HepG2 (cell line): Measurements from ENCODE around the gene NUDCD3. TPM values are rescaled to one million over a fixed set of nuclear protein-coding genes. Genes with fewer than 3 reads are reported as not detected.
A peak's percentile ranks its signal among the peaks of the same experiment; 100 is the strongest.

Source experiments
- ATAC-seq: fragments of 200-7000 bp; cut with Tn5 transposase; 3 replicates; pipeline ENCODE4 v1.9.1; 2020; ENCODE audit warnings: mild to moderate bottlenecking, moderate library complexity
- BruUV-seq: library from RNA; stranded (reverse); fragments of 400-500 nt; replicated peaks from 2 replicates; lab custom pipeline; 2021; lab: Mats Ljungman, UMichigan
- CTCF ChIA-PET: fragments of 300-600 bp; formaldehyde crosslinking; extraction: SDS; loops from one replicate; lab custom pipeline; 2021; ENCODE audit warnings: low total read pairs, inconsistent platforms, low intra/inter-chr PET ratio; lab: Yijun Ruan, JAX
- POLR2A ChIA-PET: fragments of 350-600 bp; sonication (Branson Sonifier 250); formaldehyde crosslinking; loops from one replicate; lab custom pipeline; 2020; ENCODE audit warnings: antibody characterized with exemption, inconsistent platforms; lab: Yijun Ruan, JAX
- DNase-seq: peaks from one replicate; pipeline ENCODE4 v3.0.0-alpha.2; 2015; ENCODE audit warnings: low spot score
- FAIRE-seq: peaks from 3 replicates; lab custom pipeline; 2011; peaks lifted over from hg19 to GRCh38; lab: Jason Lieb, UNC
- H2AFZ ChIP-seq: one replicate; pipeline ENCODE4 v1.6.1; 2011; ENCODE audit warnings: low read length, inconsistent platforms
- H3K27ac ChIP-seq: fragments of 300-600 bp; 3 replicates; pipeline ENCODE4 v1.8.0; 2011; ENCODE audit warnings: mixed run types, mild to moderate bottlenecking, mixed read lengths, low read length, inconsistent platforms; ENCODE audit not compliant: insufficient read depth; ENCODE audit errors: extremely low read length
- H3K27me3 ChIP-seq, 2 experiments: fragments of 200-600 bp in 1 of 2; 2 replicates in 1 of 2; 3 replicates in 1 of 2; pipeline versions ENCODE4 v1.6.0 to v1.8.0; 2011; ENCODE audit warnings: low read length in 2 of 2, mild to moderate bottlenecking in 2 of 2, moderate library complexity in 2 of 2, inconsistent platforms in 1 of 2; ENCODE audit not compliant: insufficient read depth in 2 of 2, control insufficient read depth in 1 of 2
- H3K36me3 ChIP-seq, 2 experiments: fragments of 200-600 bp in 1 of 2; replicated peaks in 1 of 2; 2 replicates in 1 of 2; 3 replicates in 1 of 2; pipeline versions ENCODE4 v1.5.1 to v1.8.0; 2011; ENCODE audit warnings: low read length in 2 of 2, inconsistent platforms in 1 of 2; ENCODE audit not compliant: insufficient read depth in 2 of 2, control insufficient read depth in 1 of 2
- H3K4me1 ChIP-seq: 2 replicates; pipeline ENCODE4 v1.5.1; 2012; ENCODE audit warnings: low read length, inconsistent platforms; ENCODE audit not compliant: insufficient read depth
- H3K4me2 ChIP-seq: 2 replicates; pipeline ENCODE4 v1.6.0; 2011; ENCODE audit warnings: low read depth, low read length, inconsistent platforms
- H3K4me3 ChIP-seq, 3 experiments: fragments of 200-600 bp in 1 of 3; sonication (generic), shearing (Covaris generic) in 1 of 3; replicated peaks in 1 of 3; 2 replicates each; pipeline ENCODE4 v1.5.1; 2011 to 2016; ENCODE audit warnings: low read length in 3 of 3, inconsistent platforms in 2 of 3, low read depth in 2 of 3, mild to moderate bottlenecking in 2 of 3, control low read depth in 1 of 3, mixed read lengths in 1 of 3; ENCODE audit not compliant: insufficient read depth in 1 of 3
- H3K79me2 ChIP-seq: one replicate; pipeline ENCODE4 v1.6.1; 2011; ENCODE audit warnings: low read length, inconsistent platforms; ENCODE audit not compliant: insufficient read depth
- H3K9ac ChIP-seq: 2 replicates; pipeline ENCODE4 v1.6.0; 2011; ENCODE audit warnings: mild to moderate bottlenecking, low read depth, low read length, inconsistent platforms; ENCODE audit not compliant: insufficient read depth
- H3K9me3 ChIP-seq: 2 replicates; pipeline ENCODE4 v1.5.1; 2012; ENCODE audit warnings: mild to moderate bottlenecking, low read length
- H4K20me1 ChIP-seq: 2 replicates; pipeline ENCODE4 v1.6.0; 2011; ENCODE audit warnings: inconsistent platforms, mild to moderate bottlenecking, low read length, moderate library complexity; ENCODE audit not compliant: insufficient read depth
- FOXM1 ChIP-seq: sonication (generic); formaldehyde crosslinking; IDR thresholded peaks from 2 replicates; pipeline ENCODE4 v1.5.0; 2020; ENCODE audit warnings: missing genetic modification reagents
- HOXA5 ChIP-seq: sonication (generic); formaldehyde crosslinking; IDR thresholded peaks from 2 replicates; pipeline ENCODE4 v1.4.0; 2020; ENCODE audit warnings: missing genetic modification reagents
- RBM22 ChIP-seq: fragments of 200-400 bp; formaldehyde crosslinking; optimal IDR thresholded peaks from 2 replicates; pipeline ENCODE3; 2017; ENCODE audit warnings: mild to moderate bottlenecking, low read length, moderate library complexity
- SAFB2 ChIP-seq: sonication (generic); formaldehyde crosslinking; IDR thresholded peaks from 2 replicates; pipeline ENCODE4 v1.5.1; 2020; ENCODE audit warnings: missing genetic modification reagents, low read depth, mild to moderate bottlenecking, borderline replicate concordance
- TAF1 ChIP-seq: sonication (generic); formaldehyde crosslinking; IDR thresholded peaks from 2 replicates; pipeline ENCODE4 v1.4.0; 2020; ENCODE audit warnings: missing genetic modification reagents
- TBX3 ChIP-seq: fragments of 450-650 bp; IDR thresholded peaks from 2 replicates; pipeline ENCODE4 v1.6.1; 2017; ENCODE audit warnings: antibody characterized with exemption, mild to moderate bottlenecking, inconsistent platforms, borderline replicate concordance
- ZNF234 ChIP-seq: sonication (generic); formaldehyde crosslinking; conservative IDR thresholded peaks from 2 replicates; pipeline ENCODE4 v1.5.1; 2020; ENCODE audit warnings: mild to moderate bottlenecking, missing genetic modification reagents
- ZNF264 ChIP-seq: sonication (generic); formaldehyde crosslinking; IDR thresholded peaks from 2 replicates; pipeline ENCODE4 v1.4.0; 2020; ENCODE audit warnings: missing genetic modification reagents
- ZNF331 ChIP-seq: sonication (generic); formaldehyde crosslinking; IDR thresholded peaks from 2 replicates; pipeline ENCODE4 v1.4.0; 2020; ENCODE audit warnings: missing genetic modification reagents
- WGBS: methylation state at CpG from one replicate; pipeline ENCODE4 v1.1.6; 2017; ENCODE audit warnings: low lambda C conversion rate; 5-methylcytosine and 5-hydroxymethylcytosine counted together
- in situ Hi-C: cut with HindIII; loops from 2 replicates; pipeline ENCODE4 v1.10.0; 2017; ENCODE audit warnings: low pct_unique_long_range_greater_than_20kb; ENCODE audit not compliant: extremely low pct_ligation_motif_present
- intact Hi-C: fragments of 100-400 bp; cut with micrococcal nuclease; formaldehyde crosslinking; loops from one replicate; pipeline ENCODE4 v1.10.0; 2022; ENCODE audit not compliant: unreplicated experiment
- polyA plus RNA-seq, 8 experiments: library from polyadenylated mRNA; depleted of rRNA in 3 of 8; stranded (reverse) in 7 of 8; unstranded in 1 of 8; fragments of >200 nt; fragmentation: Illumina TruSeq in 4 of 8; extraction: Trizol in 4 of 8; gene quantifications; 2 replicates each; pipeline versions ENCODE4 v1.2.1 to v1.2.3, GENCODE V29; 2011 to 2016; ENCODE audit warnings: low read depth in 4 of 8, missing spikeins in 1 of 8, mixed read lengths in 1 of 8; ENCODE audit not compliant: insufficient read depth in 1 of 8
- total RNA-seq, 5 experiments: library from RNA; depleted of rRNA; stranded (reverse); fragments of >200 nt; fragmentation: Illumina TruSeq; extraction: Trizol; gene quantifications; 2 replicates each; pipeline ENCODE4 v1.2.3, GENCODE V29; 2016; ENCODE audit warnings: low read depth in 1 of 5
- TF ChIP-seq, protein P1 (sequence below): sonication (generic); formaldehyde crosslinking; IDR thresholded peaks from 2 replicates; pipeline ENCODE4 v1.4.0; 2020; ENCODE audit warnings: missing genetic modification reagents, borderline replicate concordance
- TF ChIP-seq, protein P2 (sequence below): sonication (generic); formaldehyde crosslinking; IDR thresholded peaks from 2 replicates; pipeline ENCODE4 v1.4.0; 2020; ENCODE audit warnings: missing genetic modification reagents; ENCODE audit errors: not compliant biosample characterization
- TF ChIP-seq, protein P3 (sequence below): sonication (generic); formaldehyde crosslinking; IDR thresholded peaks from 2 replicates; pipeline ENCODE4 v1.8.1; 2022; ENCODE audit warnings: low read depth, mild to moderate bottlenecking, missing genetic modification reagents
- TF ChIP-seq, protein P4 (sequence below): IDR thresholded peaks from 2 replicates; pipeline ENCODE4 v1.6.1; 2012; ENCODE audit warnings: low read length, improper control_type of control experiment
- TF ChIP-seq, protein P5 (sequence below): sonication (generic); formaldehyde crosslinking; IDR thresholded peaks from 2 replicates; pipeline ENCODE4 v1.4.0; 2020; ENCODE audit warnings: missing genetic modification reagents, low read depth, mild to moderate bottlenecking, borderline replicate concordance

The NUDCD3 gene
- total and polyA plus RNA-seq, 2 of the 13 experiments (the other 11 are each of a cell fraction or from before 2014, with no cell fraction given) = 20.8 to 49.9 TPM

DNA sequence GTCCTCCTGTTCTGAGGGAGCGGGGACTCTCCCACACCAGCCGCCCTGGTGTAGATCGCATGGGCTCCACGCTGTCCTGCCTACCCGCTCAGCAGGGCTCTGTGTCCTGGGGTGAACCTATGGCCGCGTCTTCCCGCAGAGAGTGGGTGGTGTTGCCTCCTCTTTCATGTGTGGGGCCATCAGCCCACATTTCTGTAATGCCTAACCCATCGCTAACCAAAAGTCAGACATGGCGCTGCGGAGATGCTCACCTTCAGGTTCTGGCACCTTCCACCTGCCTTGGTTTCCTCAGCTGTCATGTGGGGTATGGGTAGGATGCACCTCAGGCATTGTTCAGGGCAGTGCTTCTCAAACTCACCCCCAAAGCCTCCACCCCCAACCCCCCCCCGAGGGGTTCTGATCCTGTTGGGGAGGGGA, 114.5 kb downstream of the NUDCD3 start:
- intact Hi-C loops = loop anchor here (1.0 to 5.0 kb wide), 2 partner anchors 101 to 189 kb away; no protein-coding TSS in a partner anchor
- TF ChIP-seq TBX3 (no peak), TAF1 (no peak), ZNF264 (CRISPR knock-in tag) (no peak), HOXA5 (CRISPR knock-in tag) (no peak), ZNF331 (no peak), FOXM1 (CRISPR knock-in tag) (no peak), SAFB2 (CRISPR knock-in tag) (no peak), RBM22 (no peak), ZNF234 (CRISPR knock-in tag) (no peak)
- TF ChIP-seq, protein P1, sequence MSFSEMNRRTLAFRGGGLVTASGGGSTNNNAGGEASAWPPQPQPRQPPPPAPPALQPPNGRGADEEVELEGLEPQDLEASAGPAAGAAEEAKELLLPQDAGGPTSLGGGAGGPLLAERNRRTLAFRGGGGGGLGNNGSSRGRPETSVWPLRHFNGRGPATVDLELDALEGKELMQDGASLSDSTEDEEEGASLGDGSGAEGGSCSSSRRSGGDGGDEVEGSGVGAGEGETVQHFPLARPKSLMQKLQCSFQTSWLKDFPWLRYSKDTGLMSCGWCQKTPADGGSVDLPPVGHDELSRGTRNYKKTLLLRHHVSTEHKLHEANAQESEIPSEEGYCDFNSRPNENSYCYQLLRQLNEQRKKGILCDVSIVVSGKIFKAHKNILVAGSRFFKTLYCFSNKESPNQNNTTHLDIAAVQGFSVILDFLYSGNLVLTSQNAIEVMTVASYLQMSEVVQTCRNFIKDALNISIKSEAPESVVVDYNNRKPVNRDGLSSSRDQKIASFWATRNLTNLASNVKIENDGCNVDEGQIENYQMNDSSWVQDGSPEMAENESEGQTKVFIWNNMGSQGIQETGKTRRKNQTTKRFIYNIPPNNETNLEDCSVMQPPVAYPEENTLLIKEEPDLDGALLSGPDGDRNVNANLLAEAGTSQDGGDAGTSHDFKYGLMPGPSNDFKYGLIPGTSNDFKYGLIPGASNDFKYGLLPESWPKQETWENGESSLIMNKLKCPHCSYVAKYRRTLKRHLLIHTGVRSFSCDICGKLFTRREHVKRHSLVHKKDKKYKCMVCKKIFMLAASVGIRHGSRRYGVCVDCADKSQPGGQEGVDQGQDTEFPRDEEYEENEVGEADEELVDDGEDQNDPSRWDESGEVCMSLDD (CRISPR knock-in tag) = no peak
- TF ChIP-seq, protein P2, sequence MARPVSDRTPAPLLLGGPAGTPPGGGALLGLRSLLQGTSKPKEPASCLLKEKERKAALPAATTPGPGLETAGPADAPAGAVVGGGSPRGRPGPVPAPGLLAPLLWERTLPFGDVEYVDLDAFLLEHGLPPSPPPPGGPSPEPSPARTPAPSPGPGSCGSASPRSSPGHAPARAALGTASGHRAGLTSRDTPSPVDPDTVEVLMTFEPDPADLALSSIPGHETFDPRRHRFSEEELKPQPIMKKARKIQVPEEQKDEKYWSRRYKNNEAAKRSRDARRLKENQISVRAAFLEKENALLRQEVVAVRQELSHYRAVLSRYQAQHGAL (CRISPR knock-in tag) = no peak
- TF ChIP-seq, protein P3, sequence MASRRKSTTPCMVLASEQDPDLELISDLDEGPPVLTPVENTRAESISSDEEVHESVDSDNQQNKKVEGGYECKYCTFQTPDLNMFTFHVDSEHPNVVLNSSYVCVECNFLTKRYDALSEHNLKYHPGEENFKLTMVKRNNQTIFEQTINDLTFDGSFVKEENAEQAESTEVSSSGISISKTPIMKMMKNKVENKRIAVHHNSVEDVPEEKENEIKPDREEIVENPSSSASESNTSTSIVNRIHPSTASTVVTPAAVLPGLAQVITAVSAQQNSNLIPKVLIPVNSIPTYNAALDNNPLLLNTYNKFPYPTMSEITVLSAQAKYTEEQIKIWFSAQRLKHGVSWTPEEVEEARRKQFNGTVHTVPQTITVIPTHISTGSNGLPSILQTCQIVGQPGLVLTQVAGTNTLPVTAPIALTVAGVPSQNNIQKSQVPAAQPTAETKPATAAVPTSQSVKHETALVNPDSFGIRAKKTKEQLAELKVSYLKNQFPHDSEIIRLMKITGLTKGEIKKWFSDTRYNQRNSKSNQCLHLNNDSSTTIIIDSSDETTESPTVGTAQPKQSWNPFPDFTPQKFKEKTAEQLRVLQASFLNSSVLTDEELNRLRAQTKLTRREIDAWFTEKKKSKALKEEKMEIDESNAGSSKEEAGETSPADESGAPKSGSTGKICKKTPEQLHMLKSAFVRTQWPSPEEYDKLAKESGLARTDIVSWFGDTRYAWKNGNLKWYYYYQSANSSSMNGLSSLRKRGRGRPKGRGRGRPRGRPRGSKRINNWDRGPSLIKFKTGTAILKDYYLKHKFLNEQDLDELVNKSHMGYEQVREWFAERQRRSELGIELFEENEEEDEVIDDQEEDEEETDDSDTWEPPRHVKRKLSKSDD = no peak
- TF ChIP-seq, protein P4, sequence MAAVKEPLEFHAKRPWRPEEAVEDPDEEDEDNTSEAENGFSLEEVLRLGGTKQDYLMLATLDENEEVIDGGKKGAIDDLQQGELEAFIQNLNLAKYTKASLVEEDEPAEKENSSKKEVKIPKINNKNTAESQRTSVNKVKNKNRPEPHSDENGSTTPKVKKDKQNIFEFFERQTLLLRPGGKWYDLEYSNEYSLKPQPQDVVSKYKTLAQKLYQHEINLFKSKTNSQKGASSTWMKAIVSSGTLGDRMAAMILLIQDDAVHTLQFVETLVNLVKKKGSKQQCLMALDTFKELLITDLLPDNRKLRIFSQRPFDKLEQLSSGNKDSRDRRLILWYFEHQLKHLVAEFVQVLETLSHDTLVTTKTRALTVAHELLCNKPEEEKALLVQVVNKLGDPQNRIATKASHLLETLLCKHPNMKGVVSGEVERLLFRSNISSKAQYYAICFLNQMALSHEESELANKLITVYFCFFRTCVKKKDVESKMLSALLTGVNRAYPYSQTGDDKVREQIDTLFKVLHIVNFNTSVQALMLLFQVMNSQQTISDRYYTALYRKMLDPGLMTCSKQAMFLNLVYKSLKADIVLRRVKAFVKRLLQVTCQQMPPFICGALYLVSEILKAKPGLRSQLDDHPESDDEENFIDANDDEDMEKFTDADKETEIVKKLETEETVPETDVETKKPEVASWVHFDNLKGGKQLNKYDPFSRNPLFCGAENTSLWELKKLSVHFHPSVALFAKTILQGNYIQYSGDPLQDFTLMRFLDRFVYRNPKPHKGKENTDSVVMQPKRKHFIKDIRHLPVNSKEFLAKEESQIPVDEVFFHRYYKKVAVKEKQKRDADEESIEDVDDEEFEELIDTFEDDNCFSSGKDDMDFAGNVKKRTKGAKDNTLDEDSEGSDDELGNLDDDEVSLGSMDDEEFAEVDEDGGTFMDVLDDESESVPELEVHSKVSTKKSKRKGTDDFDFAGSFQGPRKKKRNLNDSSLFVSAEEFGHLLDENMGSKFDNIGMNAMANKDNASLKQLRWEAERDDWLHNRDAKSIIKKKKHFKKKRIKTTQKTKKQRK = no peak
- TF ChIP-seq, protein P5, sequence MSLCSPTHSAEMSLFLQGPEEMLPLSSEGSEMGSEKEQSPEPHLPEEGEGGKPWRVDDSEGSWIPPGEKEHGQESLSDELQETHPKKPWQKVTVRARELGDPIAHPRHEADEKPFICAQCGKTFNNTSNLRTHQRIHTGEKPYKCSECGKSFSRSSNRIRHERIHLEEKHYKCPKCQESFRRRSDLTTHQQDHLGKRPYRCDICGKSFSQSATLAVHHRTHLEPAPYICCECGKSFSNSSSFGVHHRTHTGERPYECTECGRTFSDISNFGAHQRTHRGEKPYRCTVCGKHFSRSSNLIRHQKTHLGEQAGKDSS (CRISPR knock-in tag) = no peak

More for the DNA sequence above, 114.5 kb downstream of the NUDCD3 start:
- Histone ChIP-seq H3K27me3 (peaks cover 0 to 6% of the 10 kb centered on the region in 2 experiments; a peak in 1 of 5 replicates), H3K4me2 (no peak overlapping the region), H3K4me3 (no peak overlapping the region), H3K27ac (no peak overlapping the region), H3K79me2 (no peaks in the 10 kb centered on the region), H3K9me3 (no peaks in the 10 kb centered on the region), H4K20me1 (no peaks in the 10 kb centered on the region), H3K4me1 (peaks cover 35% of the 10 kb centered on the region), H3K9ac (no peak overlapping the region), H3K36me3 (no peaks in the 10 kb centered on the region), H2AFZ (no peak overlapping the region)
- peak; percentile 8 for ATAC-seq
- no peak for FAIRE-seq
- ChIA-PET POLR2A (no interaction called here), CTCF (interaction anchor here (1.7 kb wide), 1 partner anchor 102 kb away, joined by 7 read pairs; no protein-coding TSS in a partner anchor)
- BruUV-seq = no TSS peak
- 61% methylated on average over 6 of the region's 12 CpGs for WGBS
- DNase-seq = no peak
- in situ Hi-C loops = no loop called here
